ENCODE results near the gene ZNF385D. TPM values are rescaled to one million over a fixed set of nuclear protein-coding genes. Genes with fewer than 3 reads are reported as not detected.

ZNF385D gene
- total RNA-seq, 1 donor from 2014 or later, result not detected

DNA sequence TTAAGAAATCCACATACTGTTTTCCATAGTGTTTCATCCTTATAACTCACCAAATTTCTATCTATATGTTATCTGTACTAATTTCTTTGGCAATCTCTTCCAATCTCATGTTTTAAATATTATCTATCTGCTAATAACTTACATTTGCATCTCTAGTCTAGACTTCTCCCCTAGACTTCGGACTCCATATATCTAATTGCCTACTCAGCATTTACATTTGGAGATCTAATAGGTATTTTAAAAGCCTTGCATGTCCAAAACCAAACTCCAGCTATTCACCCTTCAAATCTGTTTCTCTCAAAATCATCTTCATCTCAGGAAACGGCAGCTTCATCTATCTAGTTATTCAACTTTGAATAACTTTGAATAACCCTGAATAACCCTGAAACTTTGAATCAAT, 35.3 kb downstream of the ZNF385D start:
- POLR2A ChIA-PET, result no interaction called here

DNA sequence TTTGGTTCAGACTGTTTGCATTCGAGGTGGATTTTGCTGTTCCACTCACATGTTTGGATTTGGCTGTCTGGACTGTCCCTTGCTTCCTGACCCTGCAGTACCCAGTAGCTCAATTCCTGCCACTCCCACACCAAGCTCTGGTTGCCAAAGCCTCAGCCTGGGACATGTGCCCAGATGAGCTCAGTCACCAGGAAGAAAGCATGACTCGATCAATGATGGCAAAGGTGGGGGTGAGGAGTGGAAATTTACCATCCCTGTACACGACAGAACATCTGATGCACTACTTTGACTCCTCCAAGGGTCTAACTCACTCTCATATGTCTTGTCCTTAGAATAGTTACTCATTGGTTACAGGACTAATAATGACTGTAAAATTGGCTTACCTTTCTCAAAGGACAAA, 45.2 kb downstream of the ZNF385D start:
- Mint-ChIP-seq H3K36me3 (ENCODE audit: low read depth) (no peaks in the 10 kb centered on the region), H3K9me3 (no peaks in the 10 kb centered on the region), H3K4me1 (no peaks in the 10 kb centered on the region), H3K27me3 (no peaks in the 10 kb centered on the region), H3K4me3 (no peak overlapping the region), H3K27ac (no peak overlapping the region)
- DNase-seq, result no peak
- intact Hi-C loops (cut with micrococcal nuclease), result no loop called here
- CTCF ChIA-PET, result no interaction called here
- POLR2A ChIA-PET, result no interaction called here
- TF ChIP-seq, protein P1, sequence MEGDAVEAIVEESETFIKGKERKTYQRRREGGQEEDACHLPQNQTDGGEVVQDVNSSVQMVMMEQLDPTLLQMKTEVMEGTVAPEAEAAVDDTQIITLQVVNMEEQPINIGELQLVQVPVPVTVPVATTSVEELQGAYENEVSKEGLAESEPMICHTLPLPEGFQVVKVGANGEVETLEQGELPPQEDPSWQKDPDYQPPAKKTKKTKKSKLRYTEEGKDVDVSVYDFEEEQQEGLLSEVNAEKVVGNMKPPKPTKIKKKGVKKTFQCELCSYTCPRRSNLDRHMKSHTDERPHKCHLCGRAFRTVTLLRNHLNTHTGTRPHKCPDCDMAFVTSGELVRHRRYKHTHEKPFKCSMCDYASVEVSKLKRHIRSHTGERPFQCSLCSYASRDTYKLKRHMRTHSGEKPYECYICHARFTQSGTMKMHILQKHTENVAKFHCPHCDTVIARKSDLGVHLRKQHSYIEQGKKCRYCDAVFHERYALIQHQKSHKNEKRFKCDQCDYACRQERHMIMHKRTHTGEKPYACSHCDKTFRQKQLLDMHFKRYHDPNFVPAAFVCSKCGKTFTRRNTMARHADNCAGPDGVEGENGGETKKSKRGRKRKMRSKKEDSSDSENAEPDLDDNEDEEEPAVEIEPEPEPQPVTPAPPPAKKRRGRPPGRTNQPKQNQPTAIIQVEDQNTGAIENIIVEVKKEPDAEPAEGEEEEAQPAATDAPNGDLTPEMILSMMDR (IDR thresholded peaks at IDR 0.05), result no peak
- no peak for ATAC-seq (ENCODE audit: low read depth)

More for the DNA sequence above, 35.3 kb downstream of the ZNF385D start:
- TF ChIP-seq, protein P1 (IDR thresholded peaks at IDR 0.05), result no peak
- intact Hi-C loops (cut with micrococcal nuclease), result no loop called here
- Mint-ChIP-seq H3K27ac (no peak overlapping the region), H3K4me1 (no peaks in the 10 kb centered on the region), H3K27me3 (no peaks in the 10 kb centered on the region), H3K4me3 (no peak overlapping the region), H3K9me3 (peaks cover 7% of the 10 kb centered on the region), H3K36me3 (ENCODE audit: low read depth) (no peaks in the 10 kb centered on the region)
- DNase-seq (no peak), ATAC-seq (ENCODE audit: low read depth) (no peak)
- CTCF ChIA-PET, result no interaction called here

DNA sequence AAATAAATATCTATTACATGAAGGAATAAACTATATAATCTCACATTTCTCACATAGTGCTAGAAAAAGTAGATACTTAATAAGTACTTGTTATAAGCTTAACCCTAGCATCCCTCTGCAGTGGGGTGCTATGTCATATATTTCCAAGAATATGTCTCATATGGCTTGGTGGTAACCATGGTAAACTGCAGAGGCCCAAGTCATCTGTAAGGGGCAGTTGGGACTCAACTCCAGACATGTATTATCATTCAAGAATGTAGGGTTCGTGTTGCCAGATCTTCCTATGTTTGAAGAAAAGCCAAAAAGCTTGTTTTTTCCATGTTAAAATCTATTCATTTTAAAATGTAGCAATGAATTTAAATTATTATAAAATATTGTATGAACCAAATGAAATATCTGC, 46.2 kb downstream of the ZNF385D start:
- H3K36me3 Mint-ChIP-seq (ENCODE audit: low read depth), result no peaks in the 10 kb centered on the region
- DNase-seq, result no peak
- H3K4me3 Mint-ChIP-seq, result no peak overlapping the region
- POLR2A ChIA-PET, result no interaction called here
- intact Hi-C loops (cut with micrococcal nuclease), result no loop called here
- ATAC-seq (ENCODE audit: low read depth), result no peak
- H3K4me1 Mint-ChIP-seq, result no peaks in the 10 kb centered on the region
- H3K27me3 Mint-ChIP-seq, result no peaks in the 10 kb centered on the region
- no peak overlapping the region for H3K27ac Mint-ChIP-seq
- CTCF ChIA-PET, result no interaction called here
- TF ChIP-seq, protein P1 (IDR thresholded peaks at IDR 0.05), result no peak
- H3K9me3 Mint-ChIP-seq, result no peaks in the 10 kb centered on the region

DNA sequence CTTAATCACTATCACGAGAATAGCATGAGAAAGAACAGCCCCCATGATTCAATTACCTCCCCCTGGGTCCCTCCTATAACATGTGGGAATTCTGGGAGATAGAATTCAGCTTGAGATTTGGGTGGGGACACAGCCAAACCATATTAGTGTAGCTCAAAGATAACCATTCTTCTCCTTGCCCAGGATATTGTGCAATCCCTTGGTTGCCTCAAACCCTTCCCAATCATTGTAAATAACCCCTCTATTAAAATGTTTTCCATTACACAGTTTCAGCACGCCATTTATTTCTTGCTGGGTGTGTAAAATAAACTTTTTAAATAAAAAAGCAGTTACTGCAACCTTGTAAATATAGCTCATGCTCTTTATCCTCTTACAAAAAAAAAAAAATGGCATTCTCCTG, 47.7 kb downstream of the ZNF385D start:
- H3K27ac Mint-ChIP-seq, result no peak overlapping the region
- H3K27me3 Mint-ChIP-seq, result no peaks in the 10 kb centered on the region
- no peak overlapping the region for H3K4me3 Mint-ChIP-seq
- no peak for ATAC-seq (ENCODE audit: low read depth)
- TF ChIP-seq, protein P1 (IDR thresholded peaks at IDR 0.05), result no peak
- DNase-seq, result no peak
- ChIA-PET CTCF (no interaction called here), POLR2A (no interaction called here)
- H3K4me1 Mint-ChIP-seq, result no peaks in the 10 kb centered on the region
- intact Hi-C loops (cut with micrococcal nuclease), result no loop called here
- H3K9me3 Mint-ChIP-seq, result no peaks in the 10 kb centered on the region
- no peaks in the 10 kb centered on the region for H3K36me3 Mint-ChIP-seq (ENCODE audit: low read depth)

DNA sequence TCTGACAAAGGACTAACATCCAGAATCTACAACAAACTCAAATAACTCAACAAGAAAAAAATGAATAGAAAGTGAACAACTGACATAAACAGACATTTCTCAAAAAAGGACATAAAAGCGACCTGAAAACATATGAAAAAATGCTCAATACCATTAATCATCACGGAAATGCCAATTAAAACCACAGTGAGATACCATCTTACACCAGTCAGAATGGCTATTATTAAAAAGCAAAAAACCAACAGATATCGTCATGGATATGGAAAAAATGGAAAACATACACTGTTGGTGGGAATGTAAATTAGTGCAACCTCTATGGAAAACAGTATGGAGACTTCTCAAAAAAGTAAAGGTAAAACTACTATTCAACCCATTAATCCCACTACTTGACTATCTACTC, 53.3 kb downstream of the ZNF385D start:
- POLR2A ChIA-PET, result no interaction called here
- H3K4me1 Mint-ChIP-seq, result no peaks in the 10 kb centered on the region
- H3K9me3 Mint-ChIP-seq, result peaks cover 3% of the 10 kb centered on the region

More for the DNA sequence above, 53.3 kb downstream of the ZNF385D start:
- no peak for DNase-seq
- intact Hi-C loops (cut with micrococcal nuclease), result no loop called here
- ATAC-seq (ENCODE audit: low read depth), result no peak
- CTCF ChIA-PET, result no interaction called here
- TF ChIP-seq, protein P1 (IDR thresholded peaks at IDR 0.05), result no peak
- no peak overlapping the region for H3K4me3 Mint-ChIP-seq
- no peaks in the 10 kb centered on the region for H3K36me3 Mint-ChIP-seq (ENCODE audit: low read depth)
- no peak overlapping the region for H3K27ac Mint-ChIP-seq
- H3K27me3 Mint-ChIP-seq, result no peaks in the 10 kb centered on the region

All from activated B cell treated with CpG ODN at 0.5 μM for 24 hours (primary cell).